HG03108 (cell line): ENCODE data around the gene C1QTNF9B.
"Not testable (repeated sequence)": the region's sequence is repeated elsewhere in the genome, so short reads cannot be mapped to it uniquely, and the experiment has no call there.

Experiments
- ATAC-seq: cut with Tn5 transposase; IDR thresholded peaks from one replicate; pipeline ENCODE4 v1.9.1; 2021; ENCODE audit warnings: moderate library complexity; ENCODE audit not compliant: unreplicated experiment

C1QTNF9B gene

GRCh38 chr13:23894746-23895145, 2.6 kb downstream of the C1QTNF9B start:
- not testable (repeated sequence) for ATAC-seq

DNA sequence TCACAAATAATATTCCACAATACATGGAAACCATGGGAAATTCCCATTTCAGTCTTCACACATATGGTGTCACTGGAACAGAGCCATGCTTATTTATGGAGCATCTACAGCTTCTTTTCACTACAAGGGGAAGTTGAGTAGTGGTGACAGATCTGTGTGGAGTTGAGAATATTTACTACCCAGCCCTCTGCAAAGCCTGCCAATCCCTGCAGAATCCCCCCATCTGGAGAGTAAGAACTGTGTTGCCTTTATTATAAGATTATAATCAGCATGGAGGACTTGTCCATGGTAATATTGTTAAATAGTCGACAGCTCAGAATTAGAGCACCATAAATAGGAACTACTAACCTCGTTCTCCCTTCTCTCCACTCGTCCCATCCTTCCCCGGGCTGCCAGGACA, 3.5 kb downstream of the C1QTNF9B start:
- ATAC-seq, result not testable (repeated sequence)

- ATAC-seq, result peak; percentile 2
Observed at GRCh38 chr13:23889615-23890607, 7.4 kb downstream of the C1QTNF9B start.

GRCh38 chr13:23888658-23889614, 8.4 kb downstream of the C1QTNF9B start, which contains the start of gene MIPEP:
Gene MIPEP, minus strand, starts transcription at chr13:23889400. Its CDS starts 80 bp downstream, at chr13:23889320.
- ATAC-seq, result peak; percentile 96

DNA sequence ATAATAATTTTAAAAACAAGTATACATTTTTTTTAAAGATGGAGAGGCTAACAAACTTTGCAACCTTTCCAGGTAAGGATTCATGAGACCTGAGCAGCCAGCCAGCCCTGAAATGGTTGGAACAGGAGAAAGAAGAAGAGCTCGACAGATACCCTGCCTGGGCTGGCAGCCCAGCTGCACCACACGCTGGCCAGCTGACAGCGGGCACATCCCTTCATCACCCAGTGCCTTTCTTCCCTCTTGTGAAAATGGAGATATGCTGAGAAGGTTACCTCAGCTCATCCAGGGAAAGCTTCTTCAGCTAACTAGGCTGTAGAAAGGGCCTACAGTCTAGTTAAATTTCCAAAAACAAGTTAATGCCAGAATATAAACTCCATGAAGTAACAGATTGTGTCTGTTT, 12.9 kb downstream of the C1QTNF9B start:
- ATAC-seq, result not testable (repeated sequence)

DNA sequence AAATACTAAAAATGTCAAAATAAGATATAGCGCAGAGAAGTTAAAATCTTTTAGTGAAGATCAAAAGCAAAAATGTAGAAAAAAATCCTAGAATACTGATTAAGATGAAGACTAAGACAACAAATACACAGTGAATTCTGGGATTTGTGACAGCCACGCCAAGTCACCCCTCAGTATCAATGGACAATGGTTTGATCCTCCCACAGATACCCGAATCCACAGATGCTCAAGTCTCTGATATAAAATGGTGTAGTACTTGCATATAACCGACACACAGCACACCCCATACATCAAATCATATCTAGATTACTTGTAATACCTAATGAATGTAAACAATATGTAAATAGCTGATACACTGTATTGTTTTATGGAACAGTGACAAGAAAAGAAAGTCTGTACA, 14.0 kb downstream of the C1QTNF9B start:
- no peak for ATAC-seq

- not testable (repeated sequence) for ATAC-seq
Observed at GRCh38 chr13:23881402-23881800, 15.9 kb downstream of the C1QTNF9B start.

- not testable (repeated sequence) for ATAC-seq
Observed at GRCh38 chr13:23880493-23881401, 16.6 kb downstream of the C1QTNF9B start.

DNA sequence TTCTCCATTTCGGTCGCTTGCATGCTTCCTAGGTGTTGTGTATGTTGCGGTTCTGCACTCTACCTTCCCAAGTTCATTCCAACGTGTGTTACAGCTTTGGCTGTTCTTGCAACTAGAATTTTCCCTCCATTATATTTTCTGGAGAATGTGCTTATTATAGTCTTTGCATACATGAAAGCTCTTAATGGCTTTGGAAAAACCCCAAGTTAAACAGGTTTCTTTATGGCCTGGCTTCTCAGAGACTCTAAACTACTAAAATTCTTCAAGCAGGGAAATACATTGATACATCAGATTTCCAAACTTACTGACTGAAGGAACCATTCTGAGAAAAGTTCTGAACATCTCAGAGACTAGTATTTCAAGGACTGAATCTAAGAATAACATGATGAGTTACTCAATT, 20.0 kb downstream of the C1QTNF9B start:
- ATAC-seq, result no peak

GRCh38 chr13:23876265-23876664, 21.0 kb downstream of the C1QTNF9B start:
- peak; percentile 59 for ATAC-seq

- ATAC-seq, result no peak
Observed at GRCh38 chr13:23871616-23872220, 25.6 kb downstream of the C1QTNF9B start.

- no peak for ATAC-seq
Observed at GRCh38 chr13:23870356-23871140, 26.8 kb downstream of the C1QTNF9B start.

DNA sequence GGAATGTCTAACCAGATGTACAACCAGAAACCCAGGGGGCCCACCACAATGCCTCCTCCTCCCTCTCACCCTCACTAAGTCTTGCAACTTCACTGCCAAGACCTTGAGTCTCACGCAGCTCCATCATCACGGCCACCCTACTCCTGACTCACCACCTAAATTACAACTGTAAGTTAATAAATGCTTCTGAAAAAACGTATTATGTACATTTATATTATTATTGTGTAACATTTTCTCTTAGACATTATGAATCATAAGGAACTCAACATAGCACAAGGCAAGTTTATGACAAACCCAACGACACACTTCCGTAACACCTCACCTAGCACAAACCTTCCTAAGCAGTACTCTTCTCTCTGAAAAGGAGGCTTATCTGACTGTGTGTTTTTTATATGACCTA, 28.8 kb downstream of the C1QTNF9B start:
- ATAC-seq, result no peak

- ATAC-seq, result no peak
Observed at GRCh38 chr13:23867027-23867491, 30.2 kb downstream of the C1QTNF9B start.

DNA sequence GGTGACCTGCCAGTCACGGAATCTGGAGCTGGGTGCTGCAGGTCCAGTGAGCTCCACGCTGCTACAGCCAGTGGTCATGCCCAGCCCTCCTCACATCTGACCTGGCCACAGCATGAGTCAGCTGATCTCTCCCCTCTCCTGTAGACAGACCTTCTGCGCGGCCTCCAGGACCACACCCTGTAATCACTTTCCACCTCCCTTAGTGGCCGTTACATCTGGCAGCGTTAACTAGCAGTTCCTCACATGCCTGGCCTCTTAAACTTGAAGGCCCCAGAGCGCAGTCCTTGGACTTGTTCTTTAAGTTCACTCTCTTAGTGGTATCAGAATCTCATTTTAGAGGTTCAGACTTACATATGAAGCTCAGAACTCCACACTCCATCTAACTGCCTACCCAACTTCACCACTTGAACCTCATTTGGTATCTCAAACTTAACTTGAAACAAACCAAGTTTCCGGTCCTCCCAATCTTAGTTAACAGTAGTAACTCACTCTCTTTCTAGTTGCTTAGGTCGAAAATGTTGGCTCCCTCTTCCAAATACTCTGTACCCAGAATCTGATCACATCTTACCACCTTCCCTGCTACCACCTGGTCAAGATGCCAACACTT, 30.8 kb downstream of the C1QTNF9B start:
- ATAC-seq, result no peak

GRCh38 chr13:23865906-23866305, 31.4 kb downstream of the C1QTNF9B start:
- no peak for ATAC-seq

GRCh38 chr13:23865026-23865425, 32.3 kb downstream of the C1QTNF9B start:
- no peak for ATAC-seq

GRCh38 chr13:23861310-23861709, 36.0 kb downstream of the C1QTNF9B start:
- ATAC-seq, result no peak
